ENCODE data around the gene CHST9.
A peak's percentile ranks its signal among the peaks of the same experiment; 100 is the strongest.
"Not testable (repeated sequence)": the region's sequence is repeated elsewhere in the genome, so short reads cannot be mapped to it uniquely, and the experiment has no call there.

Gene CHST9

DNA sequence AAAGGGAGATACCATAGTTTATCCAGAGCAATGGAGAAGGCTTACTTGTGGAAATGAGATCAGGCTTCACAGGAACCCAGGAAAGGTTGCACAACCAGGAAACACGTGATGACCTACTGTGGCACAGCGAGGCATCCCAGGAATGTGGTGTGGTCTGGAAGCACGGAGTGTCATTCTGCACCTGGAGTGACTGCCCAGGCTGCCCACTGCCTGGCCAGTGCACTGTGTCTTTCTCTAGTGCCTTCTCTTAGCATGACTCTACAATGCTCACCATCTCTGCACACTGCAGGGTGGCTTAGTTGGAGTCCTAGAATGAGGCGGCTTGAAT, 48.9 kb downstream of the CHST9 start:
- Mint-ChIP-seq H3K9me3 (no peaks in the 10 kb centered on the region), H3K36me3 (no peaks in the 10 kb centered on the region), H3K4me3 (no peak overlapping the region), H3K4me1 (no peaks in the 10 kb centered on the region), H3K27ac (no peak overlapping the region), H3K27me3 (no peaks in the 10 kb centered on the region)
- peak; percentile 37 for ATAC-seq

DNA sequence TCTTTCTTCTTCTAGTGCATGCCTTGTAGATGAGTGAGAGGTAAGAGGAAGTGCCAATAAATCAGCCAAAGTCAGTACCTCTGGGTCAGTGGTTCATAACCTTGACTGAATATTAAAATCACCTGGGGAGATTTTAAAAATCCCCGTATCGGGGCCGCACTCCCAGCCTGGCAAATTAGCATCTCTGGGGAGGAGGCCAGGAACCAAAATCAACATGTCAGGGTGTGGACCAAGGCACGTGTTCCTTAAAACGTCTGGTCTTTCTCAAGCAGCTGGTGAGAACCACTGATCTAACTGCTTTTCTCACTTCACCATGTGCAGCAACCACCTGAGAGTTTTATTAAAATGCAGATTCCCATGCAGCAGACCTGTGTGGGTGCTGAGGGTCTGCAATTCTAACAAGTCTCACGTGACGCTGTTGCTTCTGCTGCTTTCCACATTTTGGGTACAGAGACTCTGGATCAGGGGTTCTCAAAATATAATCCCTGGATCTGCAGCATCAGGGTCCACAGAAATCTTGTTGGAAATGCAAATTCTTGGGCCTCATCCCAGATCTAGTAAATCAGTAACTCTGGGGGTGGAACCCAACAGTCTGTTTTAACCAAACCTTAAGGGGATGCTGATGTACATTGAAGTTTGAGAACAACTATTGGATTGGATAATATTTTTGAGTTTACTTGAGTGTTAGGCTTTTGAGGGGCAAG, 49.5 kb downstream of the CHST9 start:
- Mint-ChIP-seq H3K27me3 (no peaks in the 10 kb centered on the region), H3K27ac (no peak overlapping the region), H3K9me3 (no peaks in the 10 kb centered on the region), H3K36me3 (no peaks in the 10 kb centered on the region), H3K4me3 (no peak overlapping the region), H3K4me1 (no peaks in the 10 kb centered on the region)
- ATAC-seq = peak; percentile 10

DNA sequence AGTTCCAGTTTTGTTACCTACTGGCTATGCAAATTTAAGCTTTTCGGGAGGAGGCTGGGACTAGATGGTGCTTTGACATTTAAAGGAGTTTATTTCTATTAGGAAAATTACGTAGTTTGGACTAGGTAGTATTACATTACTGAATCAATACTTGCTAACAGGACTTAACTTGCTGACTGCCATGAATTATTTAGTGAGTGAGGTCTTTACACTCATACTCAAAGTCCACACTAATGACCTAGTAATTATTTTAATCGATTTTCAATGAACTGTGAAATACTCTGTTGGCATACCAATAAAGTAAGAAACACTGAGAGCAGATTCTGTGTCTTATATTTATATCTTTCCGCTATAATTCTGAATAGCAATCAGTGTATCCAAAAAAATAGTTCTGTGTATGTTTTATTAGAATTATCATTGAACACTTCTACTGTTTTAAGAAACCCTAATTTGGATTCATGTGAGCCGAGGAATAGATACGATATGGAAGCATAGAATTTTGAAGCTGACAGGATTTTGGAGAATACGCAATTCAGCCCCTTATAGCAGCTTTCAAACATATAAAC, 55.0 kb downstream of the CHST9 start:
- H3K36me3 Mint-ChIP-seq = no peaks in the 10 kb centered on the region
- no peak for ATAC-seq
- H3K4me1 Mint-ChIP-seq = no peaks in the 10 kb centered on the region
- no peak overlapping the region for H3K4me3 Mint-ChIP-seq
- no peaks in the 10 kb centered on the region for H3K9me3 Mint-ChIP-seq
- H3K27ac Mint-ChIP-seq = no peak overlapping the region
- no peaks in the 10 kb centered on the region for H3K27me3 Mint-ChIP-seq

DNA sequence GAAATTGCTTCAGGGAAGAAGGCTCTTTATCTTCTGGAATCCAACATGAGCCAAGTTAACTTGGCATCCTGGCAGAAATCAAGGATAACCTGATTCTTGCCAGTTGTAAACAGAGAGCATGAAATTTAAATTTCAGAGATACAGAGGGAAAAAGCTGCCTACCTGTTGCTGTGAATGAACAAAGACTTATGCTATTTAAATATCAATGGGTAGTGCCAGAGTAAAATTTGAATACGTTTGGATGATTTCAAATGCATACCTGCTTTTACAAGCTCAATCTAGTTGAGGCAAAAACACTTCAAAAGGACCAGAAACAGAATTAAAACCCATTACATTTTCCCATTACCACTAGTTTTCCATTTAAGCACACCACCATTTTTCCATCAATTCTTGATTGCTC, 60.9 kb downstream of the CHST9 start:
- ATAC-seq = no peak
- Mint-ChIP-seq H3K4me3 (no peak overlapping the region), H3K36me3 (no peaks in the 10 kb centered on the region), H3K9me3 (no peaks in the 10 kb centered on the region), H3K27ac (no peak overlapping the region), H3K4me1 (no peaks in the 10 kb centered on the region), H3K27me3 (no peaks in the 10 kb centered on the region)

DNA sequence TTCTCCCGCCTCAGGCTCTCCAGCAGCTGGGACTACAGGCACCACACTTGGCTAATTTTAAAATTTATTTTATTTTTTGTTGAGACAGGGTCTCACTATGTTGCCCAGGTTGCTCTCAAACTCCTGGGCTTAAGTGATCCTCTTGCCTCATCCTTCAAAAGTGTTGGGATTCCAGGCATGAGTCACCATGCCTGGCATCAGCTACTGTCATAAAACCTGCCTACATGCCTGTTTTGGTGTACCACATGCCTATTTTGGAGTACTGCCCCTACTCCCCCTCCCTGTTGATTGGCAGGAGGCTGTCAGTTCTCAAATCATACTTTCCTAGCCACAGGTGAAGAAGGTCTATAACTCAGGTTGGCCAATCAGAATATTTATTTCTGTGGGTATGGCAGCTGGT, 64.0 kb downstream of the CHST9 start:
- Mint-ChIP-seq H3K4me3 (no peak overlapping the region), H3K9me3 (no peaks in the 10 kb centered on the region), H3K27ac (no peak overlapping the region), H3K36me3 (no peaks in the 10 kb centered on the region), H3K4me1 (no peaks in the 10 kb centered on the region), H3K27me3 (no peaks in the 10 kb centered on the region)
- ATAC-seq = no peak

DNA sequence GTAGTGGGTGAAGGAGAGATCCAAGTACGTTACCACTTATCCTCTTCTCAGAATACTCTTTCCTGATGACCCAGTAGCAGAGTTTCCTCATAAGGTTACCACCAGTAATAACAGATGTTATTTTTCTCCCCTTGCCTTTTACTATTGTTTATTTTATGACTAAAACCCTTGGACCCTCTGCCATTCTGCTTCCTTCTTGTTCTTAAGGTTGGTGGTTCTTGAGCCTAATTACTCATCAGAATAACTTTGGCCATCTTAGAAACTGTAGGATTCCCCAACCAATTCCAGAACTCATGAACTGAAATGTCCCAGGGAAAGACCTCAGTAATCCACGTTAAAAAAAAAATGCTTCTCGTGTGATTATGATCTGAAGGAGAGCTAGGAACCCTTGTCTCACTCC, 64.9 kb downstream of the CHST9 start:
- Mint-ChIP-seq H3K27ac (no peak overlapping the region), H3K36me3 (no peaks in the 10 kb centered on the region), H3K27me3 (no peaks in the 10 kb centered on the region), H3K9me3 (no peaks in the 10 kb centered on the region), H3K4me3 (no peak overlapping the region), H3K4me1 (no peaks in the 10 kb centered on the region)
- no peak for ATAC-seq

DNA sequence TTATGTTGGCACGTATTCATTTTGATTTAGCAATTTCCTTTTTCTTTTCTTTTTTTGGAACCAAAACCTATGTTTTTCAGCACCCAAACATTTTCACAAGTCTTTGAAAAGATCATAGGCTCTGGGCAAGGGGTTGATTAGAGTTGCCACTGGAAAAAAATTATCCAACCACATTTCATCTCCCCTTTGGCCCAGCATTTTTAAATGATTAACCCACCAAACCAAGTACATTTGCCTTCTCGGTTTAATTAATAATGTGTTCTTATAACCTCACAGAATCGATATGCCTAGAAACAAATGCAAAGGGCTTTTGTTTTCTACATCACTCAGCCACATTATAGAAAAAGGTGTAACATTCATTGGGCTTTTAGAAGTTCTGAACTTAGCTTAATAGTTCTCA, 66.1 kb downstream of the CHST9 start:
- H3K9me3 Mint-ChIP-seq = no peaks in the 10 kb centered on the region
- H3K27ac Mint-ChIP-seq = no peak overlapping the region
- no peaks in the 10 kb centered on the region for H3K4me1 Mint-ChIP-seq
- H3K27me3 Mint-ChIP-seq = no peaks in the 10 kb centered on the region
- no peak overlapping the region for H3K4me3 Mint-ChIP-seq
- H3K36me3 Mint-ChIP-seq = no peaks in the 10 kb centered on the region
- no peak for ATAC-seq

DNA sequence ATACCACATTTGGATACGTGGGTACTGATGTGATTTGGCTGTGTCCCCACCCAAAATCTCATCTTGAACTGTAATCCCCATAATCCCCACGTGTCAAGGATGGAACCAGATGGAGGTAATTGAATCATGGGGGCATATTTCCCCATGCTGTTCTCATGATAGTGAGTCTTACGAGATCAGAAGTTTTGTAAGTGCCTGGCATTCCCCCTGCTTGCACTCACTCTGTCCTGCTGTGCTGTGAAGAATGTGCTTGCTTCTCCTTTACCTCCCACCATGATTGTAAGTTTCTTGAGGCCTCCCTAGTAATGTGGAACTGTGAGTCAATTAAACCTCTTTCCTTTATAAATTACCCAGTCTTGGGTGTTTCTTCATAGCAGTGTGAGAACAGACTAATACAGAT, 70.3 kb downstream of the CHST9 start:
- no peaks in the 10 kb centered on the region for H3K4me1 Mint-ChIP-seq
- no peaks in the 10 kb centered on the region for H3K27me3 Mint-ChIP-seq
- no peak overlapping the region for H3K4me3 Mint-ChIP-seq
- no peaks in the 10 kb centered on the region for H3K9me3 Mint-ChIP-seq
- ATAC-seq = no peak
- H3K27ac Mint-ChIP-seq = no peak overlapping the region
- H3K36me3 Mint-ChIP-seq = no peaks in the 10 kb centered on the region

DNA sequence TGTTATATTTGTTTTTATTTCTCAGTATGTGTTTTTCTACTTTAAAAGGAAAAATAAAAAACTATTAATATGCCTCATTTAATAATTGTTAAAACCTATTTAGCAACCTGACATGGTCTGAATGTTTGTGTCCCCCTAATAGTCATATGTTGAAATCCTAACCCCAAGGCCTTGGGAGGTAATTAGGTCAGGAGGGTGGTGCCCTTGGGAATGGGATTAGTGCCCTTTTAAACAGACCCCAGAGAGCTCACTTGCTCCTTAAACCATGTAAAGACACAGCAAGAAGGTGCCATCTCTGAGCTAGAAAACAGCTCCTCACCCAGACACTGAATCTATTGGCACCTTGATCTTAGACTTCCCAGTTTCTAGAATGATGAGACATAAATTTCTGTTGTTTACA, 71.8 kb downstream of the CHST9 start:
- Mint-ChIP-seq H3K27me3 (no peaks in the 10 kb centered on the region), H3K4me1 (no peaks in the 10 kb centered on the region), H3K36me3 (no peaks in the 10 kb centered on the region), H3K9me3 (no peaks in the 10 kb centered on the region), H3K27ac (no peak overlapping the region), H3K4me3 (no peak overlapping the region)
- ATAC-seq = no peak

DNA sequence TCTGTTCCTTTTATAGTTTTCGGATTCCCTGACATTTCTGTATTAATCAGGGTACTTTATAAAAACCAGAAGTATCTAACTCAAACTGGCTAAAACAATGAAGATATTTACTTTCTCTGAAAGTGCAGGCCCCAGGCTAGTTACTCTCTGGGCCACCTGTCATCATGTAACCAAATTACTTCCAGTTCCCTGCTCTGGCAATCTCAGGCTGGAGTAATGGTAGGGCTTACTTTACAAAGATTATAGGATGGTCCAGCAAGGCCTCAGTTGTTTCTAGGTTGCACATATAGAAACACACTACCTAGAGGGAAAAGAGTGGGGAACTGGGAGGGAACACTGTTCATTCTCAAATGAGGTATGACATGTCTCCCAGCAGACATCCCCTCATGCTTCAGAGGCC, 74.8 kb downstream of the CHST9 start:
- no peak overlapping the region for H3K27ac Mint-ChIP-seq
- no peaks in the 10 kb centered on the region for H3K4me1 Mint-ChIP-seq
- H3K36me3 Mint-ChIP-seq = no peaks in the 10 kb centered on the region
- H3K27me3 Mint-ChIP-seq = no peaks in the 10 kb centered on the region
- no peak overlapping the region for H3K4me3 Mint-ChIP-seq
- ATAC-seq = no peak
- H3K9me3 Mint-ChIP-seq = no peaks in the 10 kb centered on the region

DNA sequence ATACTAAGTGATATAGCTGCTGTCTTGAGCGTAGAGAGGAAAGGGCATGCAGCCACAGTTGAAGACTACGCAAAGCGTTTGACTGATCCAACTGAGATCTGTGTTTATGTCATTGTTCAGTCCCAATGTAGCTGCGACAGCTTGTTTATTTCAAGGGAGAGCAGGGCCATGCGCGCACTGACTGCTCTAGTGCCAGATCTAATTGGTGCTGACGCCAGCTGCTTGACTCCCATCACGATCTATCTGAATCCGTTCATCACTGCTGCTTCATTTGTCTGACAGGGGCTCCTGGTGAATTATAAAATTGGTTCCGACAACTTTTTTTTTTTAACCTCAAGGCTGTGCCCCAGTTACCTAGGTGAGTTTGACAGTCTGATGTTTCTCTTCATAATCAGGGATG, 75.7 kb downstream of the CHST9 start:
- Mint-ChIP-seq H3K9me3 (no peaks in the 10 kb centered on the region), H3K4me1 (no peaks in the 10 kb centered on the region), H3K27ac (no peak overlapping the region), H3K4me3 (no peak overlapping the region), H3K36me3 (no peaks in the 10 kb centered on the region), H3K27me3 (no peaks in the 10 kb centered on the region)
- no peak for ATAC-seq

DNA sequence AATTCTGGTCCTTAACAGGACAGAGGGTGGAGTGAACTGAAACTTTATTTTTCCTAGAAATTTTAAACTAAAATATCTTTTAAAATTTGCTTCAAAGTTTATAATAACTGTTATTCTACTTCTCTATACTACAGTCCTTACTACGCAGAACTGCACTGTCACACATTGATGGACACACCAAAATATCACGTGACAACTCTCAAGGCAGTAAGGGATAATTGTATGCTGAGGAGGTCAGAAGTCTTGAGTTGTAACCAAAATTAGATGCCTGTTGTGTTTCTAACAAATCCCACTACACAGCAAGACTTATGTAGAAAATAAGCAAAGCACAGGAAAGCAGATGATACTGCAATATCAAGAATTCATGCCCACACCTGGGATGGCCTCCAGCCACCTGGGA, 76.3 kb downstream of the CHST9 start:
- H3K4me1 Mint-ChIP-seq = no peaks in the 10 kb centered on the region
- no peaks in the 10 kb centered on the region for H3K36me3 Mint-ChIP-seq
- no peaks in the 10 kb centered on the region for H3K27me3 Mint-ChIP-seq
- H3K27ac Mint-ChIP-seq = no peak overlapping the region
- H3K9me3 Mint-ChIP-seq = no peaks in the 10 kb centered on the region
- H3K4me3 Mint-ChIP-seq = no peak overlapping the region
- no peak for ATAC-seq

DNA sequence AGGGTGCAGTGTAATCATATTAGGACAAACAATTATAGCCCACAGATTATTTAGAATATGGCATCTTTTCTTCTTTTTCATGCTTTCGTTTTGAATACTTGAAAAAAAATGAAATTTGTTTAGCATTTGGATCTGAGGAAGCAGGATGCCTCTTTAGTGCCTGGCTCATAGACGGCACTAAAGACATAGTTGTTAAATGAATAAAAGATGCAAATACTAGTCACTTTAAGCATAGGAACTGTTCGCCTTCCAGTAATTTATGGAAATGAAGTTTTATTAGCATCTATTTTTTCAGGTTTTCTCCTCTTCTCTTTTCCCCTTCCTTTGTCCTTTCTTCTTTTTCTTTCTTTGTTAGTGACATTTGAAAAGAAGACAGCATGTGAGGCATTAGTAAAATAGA, 80.4 kb downstream of the CHST9 start:
- no peak overlapping the region for H3K27ac Mint-ChIP-seq
- H3K4me1 Mint-ChIP-seq = no peaks in the 10 kb centered on the region
- H3K9me3 Mint-ChIP-seq = peaks cover 4% of the 10 kb centered on the region
- H3K4me3 Mint-ChIP-seq = no peak overlapping the region
- no peak for ATAC-seq
- no peaks in the 10 kb centered on the region for H3K36me3 Mint-ChIP-seq
- H3K27me3 Mint-ChIP-seq = no peaks in the 10 kb centered on the region

DNA sequence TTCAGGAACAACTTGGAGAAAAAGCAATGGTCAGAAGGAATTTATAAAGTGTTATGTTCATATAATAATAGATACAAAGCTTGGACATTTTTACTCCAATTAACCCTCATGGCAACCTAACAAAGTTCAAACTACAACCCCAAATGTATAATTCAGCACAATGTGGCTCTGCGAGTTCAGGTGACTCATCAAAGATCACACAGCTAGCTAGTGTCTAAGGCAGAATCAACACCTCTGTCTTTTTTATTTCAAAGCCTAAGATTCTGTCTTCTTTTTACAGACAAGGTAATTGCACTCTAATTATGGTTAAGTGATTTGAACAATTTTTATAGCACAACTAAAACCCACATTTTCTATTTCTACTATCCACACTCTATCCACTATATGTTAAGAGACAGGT, 90.5 kb downstream of the CHST9 start:
- Mint-ChIP-seq H3K9me3 (peaks cover 12% of the 10 kb centered on the region), H3K4me1 (no peaks in the 10 kb centered on the region), H3K4me3 (no peak overlapping the region), H3K36me3 (no peaks in the 10 kb centered on the region), H3K27ac (no peak overlapping the region), H3K27me3 (no peaks in the 10 kb centered on the region)
- ATAC-seq = no peak

DNA sequence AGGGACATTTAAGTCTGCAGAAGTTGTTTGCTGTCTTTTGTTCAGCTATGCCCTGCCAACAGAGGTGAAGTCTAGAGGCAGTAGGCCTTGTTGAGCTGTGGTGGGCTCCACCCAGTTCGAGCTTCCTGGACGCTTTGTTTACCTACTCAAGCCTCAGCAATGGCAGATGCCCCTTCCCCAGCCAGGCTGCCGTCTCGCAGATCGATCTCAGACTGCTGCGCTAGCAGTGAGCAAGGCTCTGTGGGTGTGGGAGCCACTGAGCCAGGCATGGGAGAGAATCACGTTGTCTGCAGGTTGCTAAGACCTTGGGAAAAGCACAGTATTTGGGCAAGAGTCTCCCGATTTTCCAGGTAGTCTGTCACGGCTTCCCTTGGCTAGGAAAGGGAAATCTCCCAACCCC, 91.8 kb downstream of the CHST9 start:
- H3K36me3 Mint-ChIP-seq, ATAC-seq, H3K4me1 Mint-ChIP-seq, H3K27ac Mint-ChIP-seq, H3K4me3 Mint-ChIP-seq, H3K9me3 Mint-ChIP-seq, H3K27me3 Mint-ChIP-seq: not testable (repeated sequence)

DNA sequence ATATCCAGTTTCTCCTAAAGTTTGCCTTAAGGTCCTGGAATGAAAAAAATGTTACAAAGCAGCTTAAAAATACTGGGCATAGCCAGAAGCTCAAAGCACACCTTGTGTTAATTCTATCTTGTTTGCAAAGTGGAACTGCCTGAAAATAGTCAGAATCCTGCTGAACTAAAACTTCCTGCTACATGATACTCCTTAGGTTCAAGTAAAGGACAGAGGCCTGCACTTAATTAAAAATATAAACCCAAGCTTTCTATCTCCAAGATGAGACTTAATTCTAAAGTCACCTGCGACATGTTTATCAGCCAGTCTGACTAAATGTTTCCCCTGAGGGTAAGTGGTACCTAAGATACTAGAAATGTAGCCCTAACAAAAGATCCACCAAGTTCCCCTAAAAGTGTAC, 103.4 kb downstream of the CHST9 start:
- H3K27ac Mint-ChIP-seq = no peak overlapping the region
- H3K27me3 Mint-ChIP-seq = no peaks in the 10 kb centered on the region
- H3K36me3 Mint-ChIP-seq = no peaks in the 10 kb centered on the region
- no peak for ATAC-seq
- H3K4me1 Mint-ChIP-seq = no peaks in the 10 kb centered on the region
- H3K9me3 Mint-ChIP-seq = no peaks in the 10 kb centered on the region
- H3K4me3 Mint-ChIP-seq = no peak overlapping the region

DNA sequence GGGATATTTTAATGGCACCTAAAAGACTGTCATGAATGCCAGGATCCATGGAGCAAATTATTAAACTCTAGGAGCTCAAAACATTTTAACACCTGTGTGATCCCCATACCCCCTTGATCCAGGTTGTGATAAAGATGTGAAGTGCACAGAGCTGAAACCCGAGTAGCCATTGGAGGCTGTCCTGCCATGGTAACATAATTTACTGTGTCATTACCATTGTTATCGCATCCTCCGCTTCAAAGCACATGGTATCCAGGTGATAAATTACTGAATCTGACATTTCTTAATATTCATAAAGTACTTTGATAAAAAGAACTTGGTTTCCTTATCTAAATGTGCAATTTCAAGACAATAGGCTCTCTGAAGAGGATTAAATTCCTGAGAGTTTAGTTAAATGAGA, 109.3 kb downstream of the CHST9 start:
- Mint-ChIP-seq H3K27ac (no peak overlapping the region), H3K4me1 (no peaks in the 10 kb centered on the region), H3K36me3 (no peaks in the 10 kb centered on the region), H3K4me3 (no peak overlapping the region), H3K9me3 (no peaks in the 10 kb centered on the region), H3K27me3 (no peaks in the 10 kb centered on the region)
- ATAC-seq = no peak

All from stimulated activated memory B cell treated with anti-CD40 and anti-IgM and Interleukin-4, amounts not matched to agents 10 μg/mL and 1 μg/mL and 100 μg/mL, for 72 hours (primary cell).